OCI-LY3 (cell line): Measurements from ENCODE around the gene APBA1.
A peak's percentile ranks its signal among the peaks of the same experiment; 100 is the strongest.
"Not testable (repeated sequence)": the region's sequence is repeated elsewhere in the genome, so short reads cannot be mapped to it uniquely, and the experiment has no call there.

Experiments
- H2AFZ ChIP-seq: fragments of 200-600, 300-600 bp; shearing (Covaris generic); 2 replicates; pipeline ENCODE4 v1.6.0; 2014; ENCODE audit warnings: antibody characterized with exemption, low read depth, low read length
- H3K27ac ChIP-seq: fragments of 200-600, 300-600 bp; sonication (generic); 2 replicates; pipeline ENCODE4 v1.5.1; 2014; ENCODE audit warnings: mild to moderate bottlenecking, low read length, moderate library complexity, mixed read lengths
- H3K27me3 ChIP-seq: fragments of 200-600, 300-600 bp; sonication (generic); 2 replicates; pipeline ENCODE4 v1.6.1; 2014; ENCODE audit warnings: low read depth, low read length, mixed read lengths
- H3K36me3 ChIP-seq: fragments of 200-600, 300-600 bp; sonication (generic); replicated peaks from 2 replicates; pipeline ENCODE3; 2014; ENCODE audit warnings: low read depth, low read length, mixed read lengths
- H3K4me1 ChIP-seq: fragments of 300-600, 200-600 bp; sonication (generic); 2 replicates; pipeline ENCODE4 v1.6.1; 2014; ENCODE audit warnings: low read length, mixed read lengths
- H3K4me2 ChIP-seq: fragments of 200-600, 300-600 bp; sonication (generic); 2 replicates; pipeline ENCODE4 v1.6.1; 2014; ENCODE audit warnings: low read length, mixed read lengths
- H3K4me3 ChIP-seq: fragments of 300-600, 200-600 bp; sonication (generic); 2 replicates; pipeline ENCODE4 v1.5.1; 2014; ENCODE audit warnings: antibody characterized with exemption, mild to moderate bottlenecking, low read length, moderate library complexity
- H3K79me2 ChIP-seq: fragments of 300-600, 200-600 bp; shearing (Covaris generic); 2 replicates; pipeline ENCODE4 v1.6.1; 2014; ENCODE audit warnings: mild to moderate bottlenecking, low read length, mixed read lengths
- H3K9ac ChIP-seq: fragments of 300-600, 200-600 bp; shearing (Covaris generic); 2 replicates; pipeline ENCODE4 v1.6.0; 2014; ENCODE audit warnings: mild to moderate bottlenecking, low read length, moderate library complexity
- H3K9me3 ChIP-seq: fragments of 200-600, 300-600 bp; shearing (Covaris generic); 2 replicates; pipeline ENCODE4 v1.6.1; 2014; ENCODE audit warnings: low read length, mixed read lengths; ENCODE audit not compliant: insufficient read depth
- H4K20me1 ChIP-seq: fragments of 200-600, 300-600 bp; sonication (generic); 2 replicates; pipeline ENCODE4 v1.6.1; 2016; ENCODE audit warnings: low read length, mixed read lengths; ENCODE audit not compliant: insufficient read depth
- CTCF ChIP-seq: fragments of 200-600, 300-600 bp; sonication (generic); IDR thresholded peaks from 2 replicates; pipeline ENCODE4 v1.5.1; 2014; ENCODE audit warnings: antibody characterized with exemption, low read length, low read depth
- EZH2phosphoT487 ChIP-seq: fragments of 200-600 bp; shearing (Covaris generic); IDR thresholded peaks from 2 replicates; pipeline ENCODE4 v1.6.1; 2018; ENCODE audit warnings: antibody characterized with exemption, mixed run types, low read depth

Gene APBA1

GRCh38 chr9:69412741-69413150 lies 259.4 kb downstream of the APBA1 start:
- no peaks in the 10 kb centered on the region for H3K4me1 ChIP-seq
- H2AFZ ChIP-seq: no peak overlapping the region
- H3K4me2 ChIP-seq: no peak overlapping the region

GRCh38 chr9:69411931-69412740 lies 260.0 kb downstream of the APBA1 start:
- no peak overlapping the region for H3K4me3 ChIP-seq
- H3K9me3 ChIP-seq: no peaks in the 10 kb centered on the region
- no peak overlapping the region for H3K4me2 ChIP-seq
- H3K36me3 ChIP-seq: no peaks in the 10 kb centered on the region
- H2AFZ ChIP-seq: no peak overlapping the region
- no peak overlapping the region for H3K27ac ChIP-seq
- no peaks in the 10 kb centered on the region for H3K79me2 ChIP-seq
- no peak for TF ChIP-seq EZH2phosphoT487
- no peak for TF ChIP-seq CTCF
- H3K4me1 ChIP-seq: no peaks in the 10 kb centered on the region
- no peaks in the 10 kb centered on the region for H3K27me3 ChIP-seq
- no peaks in the 10 kb centered on the region for H4K20me1 ChIP-seq
- H3K9ac ChIP-seq: no peak overlapping the region

More at GRCh38 chr9:69412741-69413150, 259.4 kb downstream of the APBA1 start:
- TF ChIP-seq CTCF (peak; percentile 16), EZH2phosphoT487 (no peak)
- H3K4me3 ChIP-seq: no peak overlapping the region
- no peaks in the 10 kb centered on the region for H3K9me3 ChIP-seq
- no peak overlapping the region for H3K27ac ChIP-seq
- H3K9ac ChIP-seq: no peak overlapping the region
- H3K27me3 ChIP-seq: no peaks in the 10 kb centered on the region
- H3K79me2 ChIP-seq: no peaks in the 10 kb centered on the region
- H3K36me3 ChIP-seq: no peaks in the 10 kb centered on the region
- H4K20me1 ChIP-seq: no peaks in the 10 kb centered on the region

GRCh38 chr9:69411246-69411645 lies 260.9 kb downstream of the APBA1 start:
- no peaks in the 10 kb centered on the region for H3K4me1 ChIP-seq
- H3K27me3 ChIP-seq: no peaks in the 10 kb centered on the region
- H2AFZ ChIP-seq: no peak overlapping the region
- no peak overlapping the region for H3K4me2 ChIP-seq
- H3K27ac ChIP-seq: no peak overlapping the region
- H3K79me2 ChIP-seq: no peaks in the 10 kb centered on the region
- H3K9ac ChIP-seq: no peak overlapping the region
- H4K20me1 ChIP-seq: no peaks in the 10 kb centered on the region
- no peaks in the 10 kb centered on the region for H3K36me3 ChIP-seq
- H3K9me3 ChIP-seq: no peaks in the 10 kb centered on the region
- TF ChIP-seq EZH2phosphoT487 (no peak), CTCF (no peak)
- no peak overlapping the region for H3K4me3 ChIP-seq

- H3K4me2 ChIP-seq, H3K4me1 ChIP-seq, H3K79me2 ChIP-seq, H3K4me3 ChIP-seq, H3K9ac ChIP-seq, H3K9me3 ChIP-seq, H2AFZ ChIP-seq, H3K27ac ChIP-seq, H3K36me3 ChIP-seq, H3K27me3 ChIP-seq, H4K20me1 ChIP-seq: not testable (repeated sequence)
Observed at GRCh38 chr9:69409936-69410335, 262.2 kb downstream of the APBA1 start.
